Peyer's patch (tissue), 4 donors: ENCODE data around the gene GPR37L1.

Experiments used
- POLR2A ChIP-seq, 2 donors: fragments of 450-650 bp; IDR thresholded peaks; one replicate each; pipeline ENCODE4 v1.5.1; 2017; ENCODE audit warnings: antibody characterized with exemption in 2 of 2, mild to moderate bottlenecking in 2 of 2, moderate library complexity in 2 of 2
- TF ChIP-seq, protein P1 (sequence below), 6 experiments: fragments of 450-650 bp in 4 of 6; fragments of 200-600 bp in 2 of 6; sonication (generic) in 1 of 6; IDR thresholded peaks; one replicate each; pipeline ENCODE4 v1.5.1; 2017 to 2019; ENCODE audit warnings: antibody characterized with exemption in 6 of 6, mild to moderate bottlenecking in 3 of 6, moderate library complexity in 1 of 6

DNA sequence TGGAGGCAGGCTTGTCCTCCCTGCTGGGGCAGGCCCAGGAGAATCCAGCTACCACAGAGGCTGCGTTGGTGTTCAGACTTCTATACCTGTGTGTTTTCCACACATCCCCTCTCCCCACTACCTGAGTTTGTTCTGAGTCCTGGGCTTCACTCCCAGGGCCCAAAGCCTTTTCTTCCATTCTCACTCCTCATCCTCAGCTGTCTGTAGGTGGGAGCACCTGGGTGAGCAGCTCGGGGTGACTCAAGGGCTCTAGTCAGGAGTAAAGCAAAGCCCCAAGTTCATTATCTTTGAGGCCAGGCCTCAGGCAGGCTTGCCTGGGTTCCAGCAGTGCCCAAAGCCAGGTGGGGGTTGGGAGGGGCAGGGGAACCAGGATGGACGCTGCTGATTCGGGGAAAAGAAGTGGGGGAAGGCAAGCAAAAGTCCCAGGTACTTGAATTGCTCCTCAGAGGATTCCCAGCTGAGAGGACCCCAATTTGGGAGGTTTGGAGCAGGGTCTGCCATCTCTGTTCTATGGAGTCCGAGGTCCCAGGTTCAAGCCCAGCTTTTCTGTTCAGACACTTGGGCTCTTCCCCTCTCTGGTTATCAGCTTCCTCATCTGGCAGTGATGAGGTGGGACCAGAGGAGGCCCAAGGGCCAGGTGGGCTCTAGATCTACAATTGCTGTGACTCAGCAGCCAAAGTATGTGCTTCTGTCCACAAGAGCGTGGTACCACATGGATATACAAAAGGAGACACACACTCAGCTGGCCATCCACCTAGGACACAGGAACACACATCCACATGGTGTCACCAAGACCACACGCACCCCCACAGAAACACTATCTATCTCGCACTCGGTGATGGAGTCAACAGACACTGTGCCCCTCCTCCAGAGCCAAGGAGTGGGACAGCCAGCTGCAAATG, 43.5 kb downstream of the GPR37L1 start:
- TF ChIP-seq, protein P1, sequence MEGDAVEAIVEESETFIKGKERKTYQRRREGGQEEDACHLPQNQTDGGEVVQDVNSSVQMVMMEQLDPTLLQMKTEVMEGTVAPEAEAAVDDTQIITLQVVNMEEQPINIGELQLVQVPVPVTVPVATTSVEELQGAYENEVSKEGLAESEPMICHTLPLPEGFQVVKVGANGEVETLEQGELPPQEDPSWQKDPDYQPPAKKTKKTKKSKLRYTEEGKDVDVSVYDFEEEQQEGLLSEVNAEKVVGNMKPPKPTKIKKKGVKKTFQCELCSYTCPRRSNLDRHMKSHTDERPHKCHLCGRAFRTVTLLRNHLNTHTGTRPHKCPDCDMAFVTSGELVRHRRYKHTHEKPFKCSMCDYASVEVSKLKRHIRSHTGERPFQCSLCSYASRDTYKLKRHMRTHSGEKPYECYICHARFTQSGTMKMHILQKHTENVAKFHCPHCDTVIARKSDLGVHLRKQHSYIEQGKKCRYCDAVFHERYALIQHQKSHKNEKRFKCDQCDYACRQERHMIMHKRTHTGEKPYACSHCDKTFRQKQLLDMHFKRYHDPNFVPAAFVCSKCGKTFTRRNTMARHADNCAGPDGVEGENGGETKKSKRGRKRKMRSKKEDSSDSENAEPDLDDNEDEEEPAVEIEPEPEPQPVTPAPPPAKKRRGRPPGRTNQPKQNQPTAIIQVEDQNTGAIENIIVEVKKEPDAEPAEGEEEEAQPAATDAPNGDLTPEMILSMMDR (IDR thresholded peaks at IDR 0.05), result no peak
- no peak for TF ChIP-seq POLR2A (IDR thresholded peaks at IDR 0.05)
